Central memory CD8-positive, alpha-beta T cell (primary cell): ENCODE results near the gene GKN2.

Experiments used
- ATAC-seq: fragments of 150-1000 bp; cut with Tn5 transposase; replicated peaks from 2 replicates; pipeline ENCODE4 v1.10.0; 2022; ENCODE audit warnings: mild to moderate bottlenecking, moderate FRiP score, moderate number of reproducible peaks; ENCODE audit not compliant: poor library complexity, severe bottlenecking; ENCODE audit errors: extremely low read depth
- DNase-seq, 2 donors: peaks; one replicate each; pipeline ENCODE4 v3.0.0; 2021; ENCODE audit warnings: low spot score in 2 of 2
- H3K27ac Mint-ChIP-seq: one replicate; pipeline ENCODE4 v1.8.0; 2022; ENCODE audit warnings: low read depth, mild to moderate bottlenecking, moderate library complexity, mixed read lengths
- H3K27me3 Mint-ChIP-seq: one replicate; pipeline ENCODE4 v1.8.0; 2022; ENCODE audit warnings: mixed read lengths
- H3K36me3 Mint-ChIP-seq: one replicate; pipeline ENCODE4 v1.8.0; 2022; ENCODE audit warnings: mild to moderate bottlenecking, moderate library complexity, mixed read lengths; ENCODE audit not compliant: insufficient read depth
- H3K4me1 Mint-ChIP-seq: one replicate; pipeline ENCODE4 v1.8.0; 2022; ENCODE audit warnings: mixed read lengths
- H3K4me3 Mint-ChIP-seq: one replicate; pipeline ENCODE4 v1.8.0; 2022; ENCODE audit warnings: mild to moderate bottlenecking, moderate library complexity, mixed read lengths
- H3K9me3 Mint-ChIP-seq: one replicate; pipeline ENCODE4 v1.8.0; 2022; ENCODE audit warnings: mixed read lengths

The GKN2 gene

DNA sequence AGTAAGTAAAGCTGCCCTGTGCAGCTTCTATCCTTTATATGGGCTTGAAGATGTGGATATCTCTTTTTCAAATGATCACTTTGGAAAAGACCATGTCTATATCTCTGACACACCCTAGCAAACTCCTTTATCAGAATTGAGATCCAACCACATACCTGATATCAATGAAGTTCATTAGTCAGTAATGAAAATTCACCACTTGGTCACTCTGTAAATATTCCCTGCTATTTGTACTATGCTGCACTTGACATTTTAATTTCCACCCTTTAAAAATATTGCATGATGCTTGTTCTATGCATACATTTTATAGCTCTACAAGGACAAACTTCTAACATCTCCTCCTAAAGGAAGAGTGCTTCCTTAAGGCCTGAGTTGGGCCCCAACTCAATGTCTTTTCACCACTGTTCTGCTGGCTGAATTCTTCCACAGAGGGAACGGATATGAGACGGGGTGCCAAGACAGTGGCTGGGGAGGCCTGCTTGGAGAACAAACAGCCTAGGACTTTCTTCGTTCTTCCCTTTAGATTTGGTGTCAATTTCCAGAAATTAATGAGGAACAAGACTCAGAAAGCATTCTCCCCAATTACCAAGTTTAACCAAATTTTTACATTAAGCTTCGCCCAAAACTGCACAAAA, at the start of gene GKN2:
TSS of gene GKN2 (minus strand) at position 7 of the 635 bp plus-strand sequence. CDS start 32 bp downstream, outside the sequence.
- Mint-ChIP-seq H3K36me3 (peaks cover 1% of the 10 kb centered on the region), H3K4me1 (no peaks in the 10 kb centered on the region), H3K27me3 (peaks cover 62% of the 10 kb centered on the region), H3K4me3 (no peak within 1 kb of the TSS), H3K9me3 (no peaks in the 10 kb centered on the region), H3K27ac (no peak within 1 kb of the TSS)
- ATAC-seq (no peak), DNase-seq (no peak)

DNA sequence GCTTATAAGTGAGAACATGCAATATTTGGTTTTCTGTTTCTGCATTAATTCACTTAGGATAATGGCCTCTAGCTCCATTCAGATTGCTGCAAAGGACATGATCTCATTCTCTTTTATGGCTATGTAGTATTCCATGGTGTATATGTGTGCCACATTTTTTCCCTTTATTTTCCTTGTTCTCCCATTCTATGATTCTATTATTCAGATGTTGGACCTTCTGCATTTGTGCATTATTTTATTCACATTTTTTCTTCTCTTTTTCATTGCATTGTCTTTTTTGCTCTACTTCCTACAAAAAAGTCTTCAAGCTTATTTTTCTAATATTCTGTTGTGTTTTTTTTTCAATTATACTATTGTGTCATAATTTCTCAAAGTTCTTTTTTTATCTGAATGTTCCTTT, 49.2 kb upstream of the GKN2 start:
- Mint-ChIP-seq H3K9me3 (peaks cover 8% of the 10 kb centered on the region), H3K36me3 (no peaks in the 10 kb centered on the region), H3K27ac (no peak overlapping the region), H3K4me3 (no peak overlapping the region), H3K4me1 (no peaks in the 10 kb centered on the region), H3K27me3 (peaks cover 79% of the 10 kb centered on the region)
- ATAC-seq: no peak
- DNase-seq: no peak

DNA sequence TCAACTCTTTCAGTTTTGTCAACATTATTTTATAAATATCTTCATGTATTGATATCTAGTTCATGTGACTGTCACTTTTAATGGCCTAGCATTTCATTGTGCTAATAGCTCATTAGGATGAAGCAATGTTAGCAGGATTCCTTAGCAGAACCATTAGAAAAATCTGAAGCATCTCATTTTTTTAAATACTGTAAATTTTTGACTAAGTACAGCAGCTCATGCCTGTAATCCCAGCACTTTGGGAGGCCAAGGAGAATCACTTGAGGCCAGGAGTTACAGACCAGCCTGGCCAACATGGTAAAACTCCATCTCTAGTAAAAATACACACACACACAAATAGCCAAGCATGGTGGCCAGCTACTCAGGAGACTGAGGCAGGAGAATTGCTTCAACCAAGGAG, 44.7 kb upstream of the GKN2 start:
- Mint-ChIP-seq H3K36me3 (no peaks in the 10 kb centered on the region), H3K4me1 (no peaks in the 10 kb centered on the region), H3K27me3 (peaks cover 76% of the 10 kb centered on the region), H3K27ac (no peak overlapping the region), H3K4me3 (no peak overlapping the region), H3K9me3 (peaks cover 6% of the 10 kb centered on the region)
- ATAC-seq (no peak), DNase-seq (no peak)

DNA sequence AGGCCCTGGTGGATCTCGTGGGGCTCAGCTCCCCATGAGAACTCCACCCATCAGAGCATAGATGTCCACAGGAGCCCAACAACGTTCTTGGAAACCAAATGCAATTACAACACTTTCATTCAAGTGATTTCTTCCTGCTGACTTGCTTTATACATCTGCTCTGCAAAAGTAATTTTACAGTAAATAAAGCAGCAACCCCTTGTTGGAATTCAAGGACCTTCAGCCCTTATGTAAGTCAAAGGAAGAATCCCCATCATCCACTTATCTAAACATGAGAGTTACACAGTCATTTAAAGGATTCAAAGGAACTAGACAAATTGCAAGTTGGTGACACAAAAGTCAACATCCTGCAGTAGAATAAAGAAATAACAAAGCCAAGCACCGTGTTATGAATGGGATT, 43.2 kb upstream of the GKN2 start:
- H3K9me3 Mint-ChIP-seq: no peaks in the 10 kb centered on the region

DNA sequence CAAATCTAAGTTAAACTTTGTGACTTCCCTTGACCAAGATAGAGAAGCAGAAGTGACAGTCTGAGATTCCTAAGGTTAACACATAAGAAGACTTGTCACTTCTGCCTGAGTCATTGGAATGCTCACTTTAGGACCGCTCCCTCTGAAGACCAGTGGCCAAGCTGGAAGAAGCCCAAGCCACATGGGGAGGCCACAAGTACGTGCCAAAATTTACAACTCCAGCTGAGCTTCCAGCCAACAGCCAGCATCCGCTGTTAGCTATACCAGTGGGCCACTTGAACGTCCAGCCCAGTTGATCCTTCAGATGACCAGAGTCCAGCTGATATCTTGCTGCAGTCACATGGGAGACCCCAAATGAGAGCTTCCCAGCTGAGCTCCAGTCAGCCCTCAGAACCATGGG, 42.2 kb upstream of the GKN2 start:
- Mint-ChIP-seq H3K4me3 (no peak overlapping the region), H3K4me1 (no peaks in the 10 kb centered on the region), H3K9me3 (no peaks in the 10 kb centered on the region), H3K27me3 (peaks cover 62% of the 10 kb centered on the region), H3K27ac (no peak overlapping the region), H3K36me3 (no peaks in the 10 kb centered on the region)
- no peak for DNase-seq
- ATAC-seq: no peak

More for the DNA sequence above, 43.2 kb upstream of the GKN2 start:
- Mint-ChIP-seq H3K27me3 (peaks cover 63% of the 10 kb centered on the region), H3K4me3 (no peak overlapping the region), H3K36me3 (no peaks in the 10 kb centered on the region), H3K27ac (no peak overlapping the region), H3K4me1 (no peaks in the 10 kb centered on the region)
- no peak for ATAC-seq
- no peak for DNase-seq

DNA sequence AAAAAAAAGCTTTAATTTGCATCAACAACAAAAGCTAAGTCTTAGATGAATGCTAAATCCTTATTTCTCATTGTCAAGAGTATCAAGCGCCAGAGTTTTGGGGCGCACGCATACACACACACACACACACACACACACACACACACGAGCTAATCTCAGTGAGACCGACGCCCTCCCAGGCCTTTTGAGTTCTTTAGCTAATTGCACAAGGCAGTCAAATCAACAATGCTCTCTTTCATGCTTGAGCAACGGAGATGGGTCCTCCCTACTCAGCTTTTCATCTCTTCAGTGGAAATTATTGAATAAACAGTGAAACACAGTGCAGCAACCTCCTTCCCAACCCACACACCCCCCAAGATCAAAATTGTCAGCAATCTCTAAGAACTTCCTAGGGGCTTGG, 41.0 kb upstream of the GKN2 start:
- Mint-ChIP-seq H3K4me3 (no peak overlapping the region), H3K9me3 (no peaks in the 10 kb centered on the region), H3K27me3 (peaks cover 58% of the 10 kb centered on the region), H3K4me1 (no peaks in the 10 kb centered on the region), H3K27ac (no peak overlapping the region), H3K36me3 (no peaks in the 10 kb centered on the region)
- ATAC-seq (no peak), DNase-seq (no peak)

- no peaks in the 10 kb centered on the region for H3K4me1 Mint-ChIP-seq
- no peak overlapping the region for H3K4me3 Mint-ChIP-seq
- ATAC-seq (no peak), DNase-seq (no peak)
- H3K9me3 Mint-ChIP-seq: no peaks in the 10 kb centered on the region
- H3K27me3 Mint-ChIP-seq: peaks cover 50% of the 10 kb centered on the region
- no peak overlapping the region for H3K27ac Mint-ChIP-seq
- H3K36me3 Mint-ChIP-seq: no peaks in the 10 kb centered on the region
These were observed 40.2 kb upstream of the GKN2 start for GRCh38 chr2:68992933-68993332.

DNA sequence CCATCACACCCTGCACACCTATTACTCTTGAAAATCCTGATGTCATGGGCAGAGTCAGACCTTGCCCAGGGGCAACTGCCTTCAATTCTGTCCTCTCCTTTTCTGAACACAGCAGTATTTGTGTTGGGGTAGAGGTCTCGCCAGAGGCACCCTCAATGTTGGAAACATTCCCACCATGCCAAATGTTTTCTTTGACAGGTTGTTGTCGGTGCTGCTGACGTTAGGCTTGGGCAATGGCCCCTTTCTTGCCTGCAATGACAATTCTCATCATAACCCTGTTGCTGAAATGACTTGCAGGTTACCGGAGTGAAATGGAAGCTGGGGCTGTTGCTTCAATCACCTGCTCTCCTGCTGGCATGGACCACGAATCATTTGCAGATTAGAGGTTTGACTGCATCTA, 39.6 kb upstream of the GKN2 start:
- Mint-ChIP-seq H3K4me3 (no peak overlapping the region), H3K4me1 (no peaks in the 10 kb centered on the region), H3K27me3 (peaks cover 50% of the 10 kb centered on the region), H3K9me3 (no peaks in the 10 kb centered on the region), H3K36me3 (no peaks in the 10 kb centered on the region), H3K27ac (no peak overlapping the region)
- DNase-seq: no peak
- no peak for ATAC-seq

DNA sequence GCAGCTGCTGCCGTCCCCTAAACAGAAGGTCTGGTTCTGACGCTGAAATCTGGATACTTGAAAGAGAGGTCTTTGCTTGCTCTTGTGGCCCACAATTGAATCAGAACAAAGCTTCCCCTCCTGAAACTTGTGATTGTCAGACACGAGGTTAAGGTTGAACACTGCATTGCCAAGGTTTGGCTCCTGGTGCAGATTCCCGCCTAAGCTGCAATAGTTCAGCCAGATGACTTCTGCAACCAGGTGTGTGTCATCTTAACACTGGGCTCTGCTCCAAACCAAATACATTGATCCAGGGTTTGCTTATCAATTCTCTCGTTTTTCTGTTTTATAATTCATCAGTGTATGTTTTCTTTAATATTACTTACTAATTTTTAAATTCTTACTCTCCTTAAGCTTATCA, 36.3 kb upstream of the GKN2 start:
- Mint-ChIP-seq H3K36me3 (no peaks in the 10 kb centered on the region), H3K9me3 (no peaks in the 10 kb centered on the region)

DNA sequence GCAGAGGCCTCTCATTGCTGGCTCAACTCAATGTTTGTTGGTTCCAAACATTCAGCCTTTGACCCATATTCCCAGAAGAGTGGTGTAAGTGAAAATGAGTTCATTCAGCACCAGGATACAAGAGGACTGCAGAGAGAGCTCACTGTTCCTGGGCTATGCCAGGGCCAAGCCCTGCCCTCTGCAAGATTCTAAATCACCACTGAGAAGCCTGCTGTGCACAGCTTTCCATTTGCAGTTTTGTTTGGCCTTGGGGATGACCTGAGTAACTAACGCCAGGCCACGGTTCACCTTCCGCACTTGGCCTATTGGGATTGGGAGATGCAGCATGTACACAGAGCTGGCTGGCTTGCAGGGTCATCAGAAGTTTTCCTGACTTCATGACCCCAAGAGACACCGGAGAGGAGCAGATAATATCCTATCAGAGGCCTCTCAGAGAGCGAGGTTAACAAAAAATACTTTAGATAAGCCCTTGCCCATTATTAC, 34.4 kb upstream of the GKN2 start:
- no peak for ATAC-seq
- peaks cover 18% of the 10 kb centered on the region for H3K27me3 Mint-ChIP-seq
- no peak overlapping the region for H3K27ac Mint-ChIP-seq
- no peaks in the 10 kb centered on the region for H3K36me3 Mint-ChIP-seq
- H3K4me1 Mint-ChIP-seq: no peaks in the 10 kb centered on the region
- H3K9me3 Mint-ChIP-seq: no peaks in the 10 kb centered on the region
- DNase-seq: no peak
- H3K4me3 Mint-ChIP-seq: no peak overlapping the region

More for the DNA sequence above, 36.3 kb upstream of the GKN2 start:
- DNase-seq (no peak), ATAC-seq (no peak)
- Mint-ChIP-seq H3K4me3 (no peak overlapping the region), H3K27ac (no peak overlapping the region), H3K27me3 (peaks cover 26% of the 10 kb centered on the region), H3K4me1 (no peaks in the 10 kb centered on the region)

DNA sequence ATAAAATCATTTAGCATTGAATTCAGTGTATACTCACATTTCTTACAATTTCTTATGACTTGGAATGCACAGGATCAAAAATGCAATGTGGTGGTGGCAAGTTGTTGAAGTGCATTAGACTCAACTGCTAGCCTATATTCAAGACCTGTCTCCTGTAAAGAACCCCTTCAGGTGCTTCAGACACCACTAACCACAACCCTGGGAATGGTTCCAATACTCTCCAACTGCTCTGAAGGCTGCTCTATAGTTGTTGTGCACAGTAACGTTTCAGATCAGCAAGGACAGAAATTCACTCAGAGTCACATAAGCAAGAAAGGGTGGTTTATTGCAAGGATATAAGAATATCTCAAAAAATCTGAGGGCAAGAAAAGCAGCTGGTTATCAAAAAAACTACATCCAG, 28.3 kb upstream of the GKN2 start:
- no peak for DNase-seq
- H3K27ac Mint-ChIP-seq: no peak overlapping the region
- ATAC-seq: no peak
- no peaks in the 10 kb centered on the region for H3K9me3 Mint-ChIP-seq
- peaks cover 46% of the 10 kb centered on the region for H3K27me3 Mint-ChIP-seq
- H3K4me1 Mint-ChIP-seq: peaks cover 4% of the 10 kb centered on the region
- H3K4me3 Mint-ChIP-seq: no peak overlapping the region
- no peaks in the 10 kb centered on the region for H3K36me3 Mint-ChIP-seq

- DNase-seq (no peak), ATAC-seq (no peak)
- peaks cover 72% of the 10 kb centered on the region for H3K27me3 Mint-ChIP-seq
- H3K4me3 Mint-ChIP-seq: no peak overlapping the region
- peaks cover 4% of the 10 kb centered on the region for H3K4me1 Mint-ChIP-seq
- H3K9me3 Mint-ChIP-seq: no peaks in the 10 kb centered on the region
- no peaks in the 10 kb centered on the region for H3K36me3 Mint-ChIP-seq
- H3K27ac Mint-ChIP-seq: no peak overlapping the region
These were observed 25.4 kb upstream of the GKN2 start for GRCh38 chr2:68978098-68978497.

DNA sequence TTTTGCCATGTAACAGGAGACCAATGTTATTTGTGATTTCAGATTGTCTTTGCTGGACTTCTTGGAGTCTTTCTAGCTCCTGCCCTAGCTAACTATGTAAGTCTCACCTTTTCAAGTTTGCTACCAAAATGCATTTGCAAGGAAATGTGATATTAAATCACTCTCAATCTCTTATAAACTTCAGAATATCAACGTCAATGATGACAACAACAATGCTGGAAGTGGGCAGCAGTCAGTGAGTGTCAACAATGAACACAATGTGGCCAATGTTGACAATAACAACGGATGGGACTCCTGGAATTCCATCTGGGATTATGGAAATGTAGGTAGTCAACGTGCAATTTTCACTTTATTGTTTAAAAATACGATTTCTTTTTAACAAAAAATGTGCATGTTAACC, 24.8 kb upstream of the GKN2 start:
- H3K27me3 Mint-ChIP-seq: peaks cover 72% of the 10 kb centered on the region
- DNase-seq (no peak), ATAC-seq (no peak)
- no peak overlapping the region for H3K4me3 Mint-ChIP-seq
- H3K4me1 Mint-ChIP-seq: peaks cover 4% of the 10 kb centered on the region
- H3K27ac Mint-ChIP-seq: no peak overlapping the region
- no peaks in the 10 kb centered on the region for H3K36me3 Mint-ChIP-seq
- no peaks in the 10 kb centered on the region for H3K9me3 Mint-ChIP-seq
